Astrocyte of the cerebellum (primary cell): Measurements from ENCODE around the gene MRPL50.

ENCODE experiments used
- DNase-seq: peaks from one replicate; pipeline ENCODE4 v3.0.0-alpha.2; 2011; ENCODE audit warnings: low read depth
- H3K4me3 ChIP-seq: 2 replicates; pipeline ENCODE4 v1.5.1; 2011; ENCODE audit warnings: mild to moderate bottlenecking, low read depth, low read length, moderate library complexity
- in situ Hi-C: cut with HindIII; loops from 2 replicates; pipeline ENCODE4 v1.10.0; 2017; ENCODE audit warnings: low sequenced_read_pairs
- TF ChIP-seq, protein P1 (sequence below): IDR thresholded peaks from 2 replicates; pipeline ENCODE4 v1.5.1; 2012; ENCODE audit warnings: low read length, low read depth, moderate library complexity, mild to moderate bottlenecking; ENCODE audit errors: missing control alignments

Gene MRPL50

DNA sequence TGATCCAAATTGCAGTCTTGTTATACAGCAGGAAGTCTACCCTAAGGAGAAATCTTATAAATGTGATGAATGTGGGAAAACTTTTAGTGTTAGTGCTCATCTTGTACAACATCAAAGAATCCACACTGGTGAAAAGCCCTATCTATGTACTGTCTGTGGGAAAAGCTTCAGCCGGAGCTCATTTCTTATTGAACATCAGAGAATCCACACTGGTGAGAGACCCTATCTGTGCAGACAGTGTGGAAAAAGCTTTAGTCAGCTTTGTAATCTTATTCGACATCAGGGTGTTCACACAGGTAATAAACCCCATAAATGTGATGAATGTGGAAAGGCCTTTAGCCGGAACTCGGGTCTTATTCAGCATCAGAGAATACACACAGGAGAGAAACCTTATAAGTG lies 10.7 kb upstream of the MRPL50 start:
- H3K4me3 ChIP-seq: no peak overlapping the region
- TF ChIP-seq, protein P1, sequence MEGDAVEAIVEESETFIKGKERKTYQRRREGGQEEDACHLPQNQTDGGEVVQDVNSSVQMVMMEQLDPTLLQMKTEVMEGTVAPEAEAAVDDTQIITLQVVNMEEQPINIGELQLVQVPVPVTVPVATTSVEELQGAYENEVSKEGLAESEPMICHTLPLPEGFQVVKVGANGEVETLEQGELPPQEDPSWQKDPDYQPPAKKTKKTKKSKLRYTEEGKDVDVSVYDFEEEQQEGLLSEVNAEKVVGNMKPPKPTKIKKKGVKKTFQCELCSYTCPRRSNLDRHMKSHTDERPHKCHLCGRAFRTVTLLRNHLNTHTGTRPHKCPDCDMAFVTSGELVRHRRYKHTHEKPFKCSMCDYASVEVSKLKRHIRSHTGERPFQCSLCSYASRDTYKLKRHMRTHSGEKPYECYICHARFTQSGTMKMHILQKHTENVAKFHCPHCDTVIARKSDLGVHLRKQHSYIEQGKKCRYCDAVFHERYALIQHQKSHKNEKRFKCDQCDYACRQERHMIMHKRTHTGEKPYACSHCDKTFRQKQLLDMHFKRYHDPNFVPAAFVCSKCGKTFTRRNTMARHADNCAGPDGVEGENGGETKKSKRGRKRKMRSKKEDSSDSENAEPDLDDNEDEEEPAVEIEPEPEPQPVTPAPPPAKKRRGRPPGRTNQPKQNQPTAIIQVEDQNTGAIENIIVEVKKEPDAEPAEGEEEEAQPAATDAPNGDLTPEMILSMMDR: no peak
- no peak for DNase-seq

DNA sequence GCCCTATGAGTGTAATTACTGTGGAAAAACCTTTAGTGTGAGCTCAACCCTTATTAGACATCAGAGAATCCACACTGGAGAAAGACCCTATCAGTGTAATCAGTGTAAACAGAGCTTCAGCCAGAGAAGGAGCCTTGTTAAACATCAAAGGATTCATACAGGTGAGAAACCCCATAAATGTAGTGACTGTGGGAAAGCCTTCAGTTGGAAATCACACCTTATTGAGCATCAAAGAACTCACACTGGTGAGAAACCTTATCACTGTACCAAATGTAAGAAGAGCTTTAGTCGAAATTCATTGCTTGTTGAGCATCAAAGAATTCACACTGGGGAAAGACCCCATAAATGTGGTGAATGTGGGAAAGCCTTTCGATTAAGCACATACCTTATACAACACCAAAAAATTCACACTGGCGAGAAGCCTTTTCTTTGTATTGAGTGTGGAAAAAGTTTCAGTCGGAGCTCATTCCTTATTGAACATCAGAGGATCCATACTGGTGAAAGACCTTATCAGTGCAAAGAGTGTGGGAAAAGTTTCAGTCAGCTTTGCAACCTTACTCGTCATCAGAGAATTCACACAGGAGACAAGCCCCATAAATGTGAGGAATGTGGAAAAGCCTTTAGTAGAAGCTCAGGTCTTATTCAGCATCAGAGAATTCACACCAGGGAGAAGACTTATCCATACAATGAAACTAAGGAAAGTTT lies 10.1 kb upstream of the MRPL50 start:
- in situ Hi-C loops: no loop called here
- DNase-seq: no peak
- TF ChIP-seq, protein P1: no peak
- no peak overlapping the region for H3K4me3 ChIP-seq

More for the DNA sequence above, 10.7 kb upstream of the MRPL50 start:
- in situ Hi-C loops: no loop called here

DNA sequence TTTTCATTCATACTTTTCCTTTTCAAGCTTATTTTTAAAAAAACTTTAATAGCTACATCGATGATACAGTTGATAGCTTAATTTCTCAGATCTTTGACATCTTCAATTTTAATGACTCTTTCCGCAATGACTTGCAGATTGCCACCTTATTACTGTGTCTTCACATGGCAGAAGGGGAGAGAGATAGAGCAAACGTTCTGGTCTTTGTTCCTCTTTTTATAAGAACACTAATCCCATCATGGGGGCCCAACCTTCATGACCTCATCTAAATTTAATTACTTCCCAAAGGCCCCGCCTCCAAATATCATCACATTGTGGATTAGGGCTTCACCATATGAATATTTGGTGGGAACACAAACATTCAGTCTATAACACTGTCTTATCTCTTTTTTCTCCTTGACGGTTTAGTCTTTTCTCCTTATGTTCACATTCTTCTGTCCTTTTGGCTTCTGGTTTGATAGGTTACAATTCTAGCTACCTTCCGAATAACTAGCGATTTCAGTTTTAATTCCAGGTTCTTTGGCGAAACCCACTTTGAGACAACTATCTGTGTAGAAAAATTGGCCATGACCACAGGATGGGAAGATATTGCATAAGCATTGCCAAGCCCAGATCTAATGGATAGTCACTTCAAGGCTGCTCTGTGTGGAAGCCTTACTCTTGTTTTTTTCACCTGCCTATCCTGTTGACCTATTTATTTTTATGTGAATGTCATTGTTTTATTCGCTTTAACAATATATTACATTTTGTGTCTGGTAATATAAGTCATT lies 5.3 kb upstream of the MRPL50 start:
- TF ChIP-seq, protein P1: no peak
- in situ Hi-C loops: no loop called here
- no peak overlapping the region for H3K4me3 ChIP-seq
- no peak for DNase-seq

DNA sequence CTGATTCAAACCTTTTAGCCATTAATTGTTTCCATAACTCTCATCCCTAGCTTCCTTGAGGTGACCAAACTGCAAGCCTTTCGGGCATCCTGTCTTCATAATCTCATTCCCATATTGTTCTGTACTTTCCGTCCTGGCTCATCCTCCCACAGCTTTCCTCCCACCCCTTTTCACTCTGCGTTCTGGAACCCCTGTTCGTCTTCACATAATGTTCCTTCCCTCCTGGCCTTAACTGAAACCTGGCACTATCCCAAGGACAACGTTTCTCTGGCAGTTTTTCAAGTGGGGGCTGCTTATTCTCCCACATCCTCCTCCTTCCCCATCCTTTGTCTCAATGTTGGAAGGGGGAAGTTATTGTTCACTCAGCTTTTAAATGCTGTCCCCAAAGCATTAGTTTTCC lies 1.7 kb upstream of the MRPL50 start:
- peak overlapping the region; percentile 70 for H3K4me3 ChIP-seq
- TF ChIP-seq, protein P1: no peak
- in situ Hi-C loops: no loop called here
- no peak for DNase-seq

DNA sequence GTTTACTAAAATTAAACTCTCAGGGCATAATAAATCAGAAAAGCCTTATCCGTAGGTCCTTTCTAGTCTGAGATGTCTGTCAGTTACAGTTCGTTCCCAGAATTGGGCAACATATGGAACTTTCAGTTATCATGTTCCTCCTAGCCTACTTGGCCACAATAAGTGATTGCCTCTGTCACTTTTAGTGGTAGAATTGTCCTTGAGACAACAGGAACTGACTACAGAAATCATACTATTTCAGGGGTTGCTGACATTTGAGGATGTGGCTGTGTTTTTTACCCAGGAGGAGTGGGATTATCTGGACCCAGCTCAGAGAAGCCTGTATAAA lies 1.2 kb upstream of the MRPL50 start:
- TF ChIP-seq, protein P1: no peak
- peak overlapping the region; percentile 70 for H3K4me3 ChIP-seq
- in situ Hi-C loops: no loop called here
- DNase-seq: no peak

DNA sequence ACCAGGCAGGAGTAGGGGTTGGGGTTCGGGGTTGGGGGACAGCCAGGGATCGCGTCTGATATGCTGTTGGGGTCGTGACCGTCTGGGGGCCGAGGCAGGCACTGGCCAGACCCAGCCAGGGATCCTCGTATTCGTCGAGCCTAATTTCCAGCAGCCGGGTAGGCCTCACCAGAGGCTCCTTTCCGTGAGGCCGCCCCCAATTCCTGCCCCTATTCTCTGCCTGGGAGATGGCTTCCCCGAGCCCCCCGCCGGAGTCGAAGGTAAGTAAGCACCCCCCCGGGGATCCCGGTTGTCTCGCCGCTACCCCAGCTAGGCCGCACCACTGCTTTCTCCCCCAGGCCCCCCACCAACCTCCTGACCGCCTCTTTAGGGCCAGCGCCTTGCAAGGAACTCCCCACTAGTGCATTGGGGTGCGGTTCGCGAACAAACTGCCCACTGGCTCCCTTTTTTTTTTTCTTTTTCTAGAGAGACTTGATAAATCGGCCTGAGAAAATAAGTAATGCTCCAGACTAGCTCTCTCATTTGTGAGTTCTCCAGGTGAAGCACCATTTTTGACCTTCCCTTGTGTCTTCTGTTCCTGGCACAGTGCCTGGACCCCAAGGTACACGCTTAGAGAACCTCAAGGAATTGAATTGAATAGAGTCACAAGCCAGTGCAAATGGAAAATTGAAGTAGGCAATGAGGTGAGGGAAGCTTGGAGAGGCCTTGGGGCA lies 668 bp upstream of the MRPL50 start:
- TF ChIP-seq, protein P1: no peak
- in situ Hi-C loops: no loop called here
- H3K4me3 ChIP-seq: peak overlapping the region; percentile 70
- no peak for DNase-seq
